K562 (cell line): ENCODE measurements around the gene AP1S3. TPM values are rescaled to one million over a fixed set of nuclear protein-coding genes. Genes with fewer than 3 reads are reported as not detected.

Experiments used
- ATAC-seq: fragments of 200-7000 bp; cut with Tn5 transposase; 3 replicates; pipeline ENCODE4 v1.9.1; 2020; ENCODE audit warnings: moderate library complexity
- BruUV-seq: library from RNA; stranded (reverse); fragments of 400-500 nt; replicated peaks from 2 replicates; lab custom pipeline; 2021; lab: Mats Ljungman, UMichigan
- CTCF ChIA-PET: fragments of 300-600 bp; formaldehyde crosslinking; extraction: SDS; loops from one replicate; lab custom pipeline; 2021; ENCODE audit warnings: low intra/inter-chr PET ratio; lab: Yijun Ruan, JAX
- POLR2A ChIA-PET: fragments of 300-600, 350-650 bp; sonication (Branson Sonifier 250); formaldehyde crosslinking; extraction: SDS; loops from one replicate; lab custom pipeline; 2021; ENCODE audit warnings: antibody characterized with exemption, inconsistent platforms; lab: Yijun Ruan, JAX
- DNase-seq, 4 experiments: peaks; one replicate each; pipeline versions ENCODE4 v3.0.0 to v3.0.0-alpha.2; 2011 to 2018; ENCODE audit warnings: low spot score in 3 of 4, mixed read lengths in 3 of 4; ENCODE audit errors: extremely low read depth in 1 of 4
- FAIRE-seq: peaks from 2 replicates; lab custom pipeline; 2011; peaks lifted over from hg19 to GRCh38; lab: Jason Lieb, UNC
- H2AFZ ChIP-seq: 2 replicates; pipeline ENCODE4 v1.6.0; 2011; ENCODE audit warnings: low read depth, low read length, control low read depth, inconsistent platforms
- H3K27ac ChIP-seq: fragments of 200-600 bp; 3 replicates; pipeline ENCODE4 v1.8.0; 2011; ENCODE audit warnings: low read depth, mild to moderate bottlenecking, control low read depth, inconsistent platforms, low read length, moderate library complexity, mixed read lengths; ENCODE audit errors: extremely low read depth
- H3K27me3 ChIP-seq, 2 experiments: fragments of 300-600 bp in 1 of 2; 2 replicates in 1 of 2; 3 replicates in 1 of 2; pipeline versions ENCODE4 v1.6.0 to v1.8.0; 2011; ENCODE audit warnings: inconsistent platforms in 2 of 2, low read length in 2 of 2, mild to moderate bottlenecking in 1 of 2, mixed read lengths in 1 of 2, moderate library complexity in 1 of 2; ENCODE audit not compliant: control insufficient read depth in 2 of 2, insufficient read depth in 2 of 2
- H3K36me3 ChIP-seq: fragments of 300-600 bp; 3 replicates; pipeline ENCODE4 v1.8.0; 2011; ENCODE audit warnings: mild to moderate bottlenecking, low read length, inconsistent platforms; ENCODE audit not compliant: control insufficient read depth, insufficient read depth
- H3K4me1 ChIP-seq, 2 experiments: fragments of 200-600 bp in 1 of 2; replicated peaks in 1 of 2; 2 replicates in 1 of 2; 3 replicates in 1 of 2; pipeline versions ENCODE4 v1.5.1 to v1.8.0; 2011; ENCODE audit warnings: inconsistent platforms in 2 of 2, low read length in 2 of 2, mild to moderate bottlenecking in 1 of 2, mixed read lengths in 1 of 2, moderate library complexity in 1 of 2; ENCODE audit not compliant: control insufficient read depth in 2 of 2, insufficient read depth in 2 of 2
- H3K4me2 ChIP-seq: 2 replicates; pipeline ENCODE4 v1.6.1; 2011; ENCODE audit warnings: low read length, control low read depth, inconsistent platforms, mixed read lengths; ENCODE audit not compliant: insufficient read depth
- H3K4me3 ChIP-seq: fragments of 200-600 bp; sonication (generic), shearing (Covaris generic); 2 replicates; pipeline ENCODE4 v1.5.1; 2016; ENCODE audit warnings: control low read depth, inconsistent platforms
- H3K79me2 ChIP-seq: fragments of 200-600 bp; 3 replicates; pipeline ENCODE4 v1.8.0; 2011; ENCODE audit warnings: low read length, inconsistent platforms; ENCODE audit not compliant: control insufficient read depth, insufficient read depth
- H3K9ac ChIP-seq, 2 experiments: 2 replicates each; pipeline versions ENCODE4 v1.6.0 to v1.6.1; 2011; ENCODE audit warnings: low read depth in 2 of 2, low read length in 2 of 2, control low read depth in 1 of 2, inconsistent platforms in 1 of 2, mild to moderate bottlenecking in 1 of 2, mixed read lengths in 1 of 2; ENCODE audit not compliant: insufficient read depth in 1 of 2
- H3K9me1 ChIP-seq: one replicate; pipeline ENCODE4 v1.6.0; 2011; ENCODE audit warnings: inconsistent platforms, mild to moderate bottlenecking, low read length, moderate library complexity; ENCODE audit not compliant: control insufficient read depth, insufficient read depth
- H3K9me3 ChIP-seq: replicated peaks from 2 replicates; pipeline ENCODE4 v1.5.1; 2011; ENCODE audit warnings: low read depth, low read length, inconsistent platforms; ENCODE audit not compliant: control insufficient read depth, insufficient read depth
- H4K20me1 ChIP-seq: replicated peaks from 2 replicates; pipeline ENCODE4 v1.6.1; 2011; ENCODE audit warnings: low read length, inconsistent platforms, mixed read lengths; ENCODE audit not compliant: control insufficient read depth, insufficient read depth
- BHLHE40 ChIP-seq: IDR thresholded peaks from 2 replicates; pipeline ENCODE4 v1.6.1; 2011; ENCODE audit warnings: low read length, improper control_type of control experiment
- WGBS: fragments of 100-300 bp; shearing (Covaris generic); methylation state at CpG from one replicate; pipeline ENCODE4 v1.1.6; 2016; ENCODE audit warnings: low coverage, mixed read lengths; ENCODE audit not compliant: insufficient coverage; ENCODE audit errors: missing lambda C conversion rate; 5-methylcytosine and 5-hydroxymethylcytosine counted together
- in situ Hi-C: fragments of 300-500 bp; cut with MboI; formaldehyde crosslinking; loops from 4 replicates; pipeline ENCODE4 v1.15.0; 2018; ENCODE audit warnings: inconsistent platforms, mixed read lengths
- intact Hi-C: fragments of 100-400 bp; cut with micrococcal nuclease; formaldehyde crosslinking; loops from 2 replicates; pipeline ENCODE4 v1.14.2; 2022
- polyA plus RNA-seq, 8 experiments: library from polyadenylated mRNA; depleted of rRNA in 4 of 8; stranded (reverse) in 5 of 8; unstranded in 3 of 8; fragments of >200 nt; fragmentation: Nextera tagmentation in 2 of 8; fragmentation: Illumina TruSeq in 1 of 8; extraction: Ambion mirVana in 2 of 8; extraction: Trizol in 1 of 8; gene quantifications; 2 replicates each; pipeline versions ENCODE4 v1.2.1 to v1.2.3, GENCODE V29; 2011 to 2014; ENCODE audit warnings: inconsistent platforms in 1 of 8, missing spikeins in 1 of 8
- total RNA-seq, 7 experiments: library from RNA; depleted of rRNA in 6 of 7; stranded (reverse); fragments of >200 nt in 6 of 7; fragmentation: Illumina TruSeq in 2 of 7; extraction: Trizol in 2 of 7; gene quantifications; 2 replicates each; pipeline versions ENCODE4 v1.2.1 to v1.2.3, GENCODE V29; 2011 to 2021; ENCODE audit warnings: low replicate concordance in 1 of 7

AP1S3 gene
- total and polyA plus RNA-seq, 9 of the 15 experiments (the other 6 are each of a cell fraction or from before 2014, with no cell fraction given), result 0.50 to 3.8 (median 2.1) TPM

DNA sequence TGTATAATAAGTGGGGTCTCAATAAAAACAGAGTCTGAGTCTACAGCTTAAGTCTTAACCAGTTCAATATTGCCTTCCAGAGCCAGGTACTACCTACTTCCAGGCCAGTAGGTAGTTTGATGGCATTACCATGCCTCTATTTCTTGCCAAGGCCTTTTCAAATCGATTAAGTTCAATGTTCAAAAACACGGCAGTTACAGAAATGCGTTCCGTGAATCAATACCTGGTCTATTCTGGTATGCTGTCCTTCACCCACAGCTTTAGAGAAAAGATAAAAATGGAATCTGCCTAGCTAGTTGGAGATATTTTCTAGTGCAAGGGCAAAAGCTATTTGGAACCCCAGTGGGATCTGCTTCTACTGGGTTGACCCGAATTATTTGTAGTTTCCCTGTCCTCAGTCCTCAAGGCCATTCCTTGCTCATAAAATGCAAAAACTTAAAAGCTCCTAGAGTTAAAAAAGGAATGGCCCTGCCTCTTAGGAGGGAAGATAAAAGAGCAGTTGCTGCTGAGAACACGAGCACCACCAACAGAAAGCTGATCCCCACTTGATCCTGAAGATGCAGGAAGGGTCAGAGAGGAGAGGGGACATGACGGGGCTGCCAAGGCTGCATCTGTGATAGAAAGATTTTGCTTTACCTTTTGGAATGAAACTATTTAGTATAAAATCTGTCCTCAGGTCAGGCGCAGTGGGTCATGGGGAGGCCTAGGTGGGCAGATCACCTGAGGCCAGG lies 125.6 kb downstream of the AP1S3 start:
- ATAC-seq (no peak), FAIRE-seq (no peak), DNase-seq (no peak)
- H3K27ac ChIP-seq, result no peak overlapping the region
- no peaks in the 10 kb centered on the region for H3K79me2 ChIP-seq
- no peak overlapping the region for H3K4me3 ChIP-seq
- ChIA-PET POLR2A (interaction anchor here (0.6 to 3.5 kb wide), 2 partner anchors 11 to 70 kb away, joined by 3 to 16 read pairs; no protein-coding TSS in a partner anchor), CTCF (no interaction called here)
- no peak overlapping the region for H2AFZ ChIP-seq
- 0 out of 3 replicates have a peak, but pooled peaks cover 3% of the 10 kb centered on the region for H3K36me3 ChIP-seq
- in situ Hi-C loops, result no loop called here
- H3K27me3 ChIP-seq, result no peaks in the 10 kb centered on the region
- no peak overlapping the region for H3K9ac ChIP-seq
- WGBS, result 86% methylated on average over 8 of the region's 8 CpGs
- H3K9me1 ChIP-seq, result no peaks in the 10 kb centered on the region
- H3K4me2 ChIP-seq, result no peak overlapping the region
- no peaks in the 10 kb centered on the region for H4K20me1 ChIP-seq
- no peak for TF ChIP-seq BHLHE40
- TF ChIP-seq, all 486 proteins: peak for 0
- Histone ChIP-seq H3K9me3 (no peaks in the 10 kb centered on the region), H3K4me1 (no peaks in the 10 kb centered on the region)
- no TSS peak for BruUV-seq
- intact Hi-C loops, result no loop called here

Other genes with a start within 250 kb of the AP1S3 start
- 1.1 TPM in 2 replicates for gene SCG2, start 235.2 kb downstream of the AP1S3 start, total RNA-seq (2014; rRNA removed)
- gene SCG2, start 235.2 kb downstream of the AP1S3 start, total RNA-seq (2014; rRNA removed; fragmentation: Illumina TruSeq; extraction: Trizol), result 1.4 and 1.6 TPM in 2 replicates
- gene SCG2, start 235.2 kb downstream of the AP1S3 start, total RNA-seq (2015; rRNA removed; fragmentation: Illumina TruSeq; extraction: Trizol), result 1.4 and 1.5 TPM in 2 replicates
- 0.49 and 0.78 TPM in 2 replicates for gene SCG2, start 235.2 kb downstream of the AP1S3 start, total RNA-seq (2021)
- 0.07 and 0.11 TPM in 2 replicates for gene SCG2, start 235.2 kb downstream of the AP1S3 start, polyA plus RNA-seq (2011; rRNA removed)
- gene SCG2, start 235.2 kb downstream of the AP1S3 start, polyA plus RNA-seq (2014; fragmentation: Illumina TruSeq; extraction: Trizol), result 1.1 and 1.4 TPM in 2 replicates
- under 1 TPM; 0.37 to 0.38 TPM for gene SCG2, start 235.2 kb downstream of the AP1S3 start, polyA plus RNA-seq (2014; fragmentation: Nextera tagmentation; extraction: Ambion mirVana)
- gene SCG2, start 235.2 kb downstream of the AP1S3 start, polyA plus RNA-seq (2014; rRNA removed), result 0.98 and 1.5 TPM in 2 replicates
- 17.5 and 28.1 TPM in 2 replicates for gene WDFY1, start 107.8 kb upstream of the AP1S3 start, total RNA-seq (2014; rRNA removed)
- gene WDFY1, start 107.8 kb upstream of the AP1S3 start, total RNA-seq (2014; rRNA removed; fragmentation: Illumina TruSeq; extraction: Trizol), result 21.7 and 22.9 TPM in 2 replicates
- 23.9 and 25.3 TPM in 2 replicates for gene WDFY1, start 107.8 kb upstream of the AP1S3 start, total RNA-seq (2015; rRNA removed; fragmentation: Illumina TruSeq; extraction: Trizol)
- gene WDFY1, start 107.8 kb upstream of the AP1S3 start, total RNA-seq (2021), result 17.7 and 18.3 TPM in 2 replicates
- gene WDFY1, start 107.8 kb upstream of the AP1S3 start, polyA plus RNA-seq (2011; rRNA removed), result 27.6 and 34.8 TPM in 2 replicates
- 14.4 and 17.5 TPM in 2 replicates for gene WDFY1, start 107.8 kb upstream of the AP1S3 start, polyA plus RNA-seq (2014; fragmentation: Illumina TruSeq; extraction: Trizol)
- gene WDFY1, start 107.8 kb upstream of the AP1S3 start, polyA plus RNA-seq (2014; fragmentation: Nextera tagmentation; extraction: Ambion mirVana), result 1 to 10 TPM; 5.4 to 7.4 TPM
- gene WDFY1, start 107.8 kb upstream of the AP1S3 start, polyA plus RNA-seq (2014; rRNA removed), result 13.5 and 16.2 TPM in 2 replicates
- 18.3 and 20.2 TPM in 2 replicates for gene MRPL44, start 119.9 kb upstream of the AP1S3 start, total RNA-seq (2014; rRNA removed)
- gene MRPL44, start 119.9 kb upstream of the AP1S3 start, total RNA-seq (2014; rRNA removed; fragmentation: Illumina TruSeq; extraction: Trizol), result 24.0 and 26.7 TPM in 2 replicates
- gene MRPL44, start 119.9 kb upstream of the AP1S3 start, total RNA-seq (2015; rRNA removed; fragmentation: Illumina TruSeq; extraction: Trizol), result 24.5 and 26.0 TPM in 2 replicates
- gene MRPL44, start 119.9 kb upstream of the AP1S3 start, total RNA-seq (2021), result 19.3 and 20.7 TPM in 2 replicates
- gene MRPL44, start 119.9 kb upstream of the AP1S3 start, polyA plus RNA-seq (2011; rRNA removed), result 14.5 and 16.5 TPM in 2 replicates
- gene MRPL44, start 119.9 kb upstream of the AP1S3 start, polyA plus RNA-seq (2014; fragmentation: Illumina TruSeq; extraction: Trizol), result 25.4 and 26.7 TPM in 2 replicates
- 10 to 100 TPM; 10.4 to 16.4 TPM for gene MRPL44, start 119.9 kb upstream of the AP1S3 start, polyA plus RNA-seq (2014; fragmentation: Nextera tagmentation; extraction: Ambion mirVana)
- 20.8 and 23.4 TPM in 2 replicates for gene MRPL44, start 119.9 kb upstream of the AP1S3 start, polyA plus RNA-seq (2014; rRNA removed)
- not detected in 2 replicates for gene SERPINE2, start 201.7 kb upstream of the AP1S3 start, total RNA-seq (2014; rRNA removed)
- gene SERPINE2, start 201.7 kb upstream of the AP1S3 start, total RNA-seq (2014; rRNA removed; fragmentation: Illumina TruSeq; extraction: Trizol), result not detected in 2 replicates
- not detected in 2 replicates for gene SERPINE2, start 201.7 kb upstream of the AP1S3 start, total RNA-seq (2015; rRNA removed; fragmentation: Illumina TruSeq; extraction: Trizol)
- gene SERPINE2, start 201.7 kb upstream of the AP1S3 start, total RNA-seq (2021), result 0.13 and 0.58 TPM in 2 replicates
- 0.01 TPM in 1 of 2 replicates, not detected in the other for gene SERPINE2, start 201.7 kb upstream of the AP1S3 start, polyA plus RNA-seq (2011; rRNA removed)
- gene SERPINE2, start 201.7 kb upstream of the AP1S3 start, polyA plus RNA-seq (2014; fragmentation: Illumina TruSeq; extraction: Trizol), result 0.16 and 0.29 TPM in 2 replicates
- under 1 TPM in 1 of 2 experiments, not detected in 1; 0.03 TPM for gene SERPINE2, start 201.7 kb upstream of the AP1S3 start, polyA plus RNA-seq (2014; fragmentation: Nextera tagmentation; extraction: Ambion mirVana)
- not detected in 2 replicates for gene SERPINE2, start 201.7 kb upstream of the AP1S3 start, polyA plus RNA-seq (2014; rRNA removed)